LNCAP (cell line): ENCODE measurements around the gene ZNF3.

Experiments used
- CTCF ChIP-seq: fragments of 450-650 bp; IDR thresholded peaks from 2 replicates; pipeline ENCODE4 v1.5.1; 2017; ENCODE audit warnings: mild to moderate bottlenecking

Gene ZNF3

GRCh38 chr7:100095704-100096103, 14.2 kb upstream of the ZNF3 start:
- no peak for TF ChIP-seq CTCF

- no peak for TF ChIP-seq CTCF
Observed at GRCh38 chr7:100095289-100095688, 13.8 kb upstream of the ZNF3 start.

GRCh38 chr7:100093925-100094486, 12.5 kb upstream of the ZNF3 start:
- no peak for TF ChIP-seq CTCF

- no peak for TF ChIP-seq CTCF
Observed at GRCh38 chr7:100093498-100093897, 12.0 kb upstream of the ZNF3 start.

GRCh38 chr7:100093054-100093453, 11.5 kb upstream of the ZNF3 start:
- no peak for TF ChIP-seq CTCF

- no peak for TF ChIP-seq CTCF
Observed at GRCh38 chr7:100091411-100092181, 10.1 kb upstream of the ZNF3 start.

GRCh38 chr7:100090527-100091410, 9.2 kb upstream of the ZNF3 start:
- TF ChIP-seq CTCF: no peak
